HFF-Myc (cell line): ENCODE results near the gene MYEOV.

Source experiments
- DNase-seq: peaks from one replicate; pipeline ENCODE4 v3.0.0-alpha.2; 2011; ENCODE audit warnings: low read depth; ENCODE audit errors: extremely low read depth
- H3K4me3 ChIP-seq: replicated peaks from 2 replicates; pipeline ENCODE4 v1.5.1; 2011; ENCODE audit warnings: low read depth, mild to moderate bottlenecking, control low read depth, low read length
- TF ChIP-seq, protein P1 (sequence below): IDR thresholded peaks from 2 replicates; pipeline ENCODE4 v1.5.1; 2012; ENCODE audit warnings: mild to moderate bottlenecking, low read depth, low read length, control low read depth; ENCODE audit errors: missing control alignments

Gene MYEOV

DNA sequence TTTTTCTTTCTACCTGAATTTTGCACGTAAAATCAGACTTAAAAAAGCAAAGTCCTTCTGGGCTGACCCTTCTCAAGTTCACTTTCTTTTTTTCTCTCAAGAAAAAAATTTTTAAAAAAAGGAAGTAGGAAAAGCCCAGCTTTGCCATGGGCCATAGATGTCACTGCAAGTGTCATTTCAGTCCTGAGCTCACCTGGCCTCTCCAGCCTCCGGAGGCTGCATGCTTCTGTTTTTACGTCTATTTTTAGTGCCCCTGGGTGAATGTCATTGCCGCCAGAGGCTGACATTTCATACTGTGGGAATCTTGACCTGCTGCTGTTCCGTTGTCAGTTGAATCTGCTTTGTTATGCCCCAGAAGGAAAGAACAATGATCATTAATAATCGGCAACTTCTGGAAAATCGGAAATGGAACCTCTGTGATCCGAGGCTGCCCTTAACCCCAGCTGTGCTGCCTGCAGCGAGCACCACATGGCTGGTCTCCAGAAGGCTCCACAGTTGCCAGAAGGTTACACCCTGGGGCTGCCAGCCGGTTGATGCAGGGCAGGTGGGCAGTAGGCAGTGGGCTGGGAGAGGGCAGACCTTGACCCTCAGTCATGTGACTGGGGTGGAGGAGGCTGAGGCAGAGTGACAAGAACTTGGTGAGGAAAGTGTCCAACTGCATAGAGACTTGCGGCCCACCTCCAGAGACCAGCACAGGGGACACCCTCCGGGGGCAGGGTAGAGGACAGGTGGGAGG, 16.7 kb upstream of the MYEOV start:
- DNase-seq: no peak
- no peak overlapping the region for H3K4me3 ChIP-seq
- TF ChIP-seq, protein P1, sequence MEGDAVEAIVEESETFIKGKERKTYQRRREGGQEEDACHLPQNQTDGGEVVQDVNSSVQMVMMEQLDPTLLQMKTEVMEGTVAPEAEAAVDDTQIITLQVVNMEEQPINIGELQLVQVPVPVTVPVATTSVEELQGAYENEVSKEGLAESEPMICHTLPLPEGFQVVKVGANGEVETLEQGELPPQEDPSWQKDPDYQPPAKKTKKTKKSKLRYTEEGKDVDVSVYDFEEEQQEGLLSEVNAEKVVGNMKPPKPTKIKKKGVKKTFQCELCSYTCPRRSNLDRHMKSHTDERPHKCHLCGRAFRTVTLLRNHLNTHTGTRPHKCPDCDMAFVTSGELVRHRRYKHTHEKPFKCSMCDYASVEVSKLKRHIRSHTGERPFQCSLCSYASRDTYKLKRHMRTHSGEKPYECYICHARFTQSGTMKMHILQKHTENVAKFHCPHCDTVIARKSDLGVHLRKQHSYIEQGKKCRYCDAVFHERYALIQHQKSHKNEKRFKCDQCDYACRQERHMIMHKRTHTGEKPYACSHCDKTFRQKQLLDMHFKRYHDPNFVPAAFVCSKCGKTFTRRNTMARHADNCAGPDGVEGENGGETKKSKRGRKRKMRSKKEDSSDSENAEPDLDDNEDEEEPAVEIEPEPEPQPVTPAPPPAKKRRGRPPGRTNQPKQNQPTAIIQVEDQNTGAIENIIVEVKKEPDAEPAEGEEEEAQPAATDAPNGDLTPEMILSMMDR: no peak

DNA sequence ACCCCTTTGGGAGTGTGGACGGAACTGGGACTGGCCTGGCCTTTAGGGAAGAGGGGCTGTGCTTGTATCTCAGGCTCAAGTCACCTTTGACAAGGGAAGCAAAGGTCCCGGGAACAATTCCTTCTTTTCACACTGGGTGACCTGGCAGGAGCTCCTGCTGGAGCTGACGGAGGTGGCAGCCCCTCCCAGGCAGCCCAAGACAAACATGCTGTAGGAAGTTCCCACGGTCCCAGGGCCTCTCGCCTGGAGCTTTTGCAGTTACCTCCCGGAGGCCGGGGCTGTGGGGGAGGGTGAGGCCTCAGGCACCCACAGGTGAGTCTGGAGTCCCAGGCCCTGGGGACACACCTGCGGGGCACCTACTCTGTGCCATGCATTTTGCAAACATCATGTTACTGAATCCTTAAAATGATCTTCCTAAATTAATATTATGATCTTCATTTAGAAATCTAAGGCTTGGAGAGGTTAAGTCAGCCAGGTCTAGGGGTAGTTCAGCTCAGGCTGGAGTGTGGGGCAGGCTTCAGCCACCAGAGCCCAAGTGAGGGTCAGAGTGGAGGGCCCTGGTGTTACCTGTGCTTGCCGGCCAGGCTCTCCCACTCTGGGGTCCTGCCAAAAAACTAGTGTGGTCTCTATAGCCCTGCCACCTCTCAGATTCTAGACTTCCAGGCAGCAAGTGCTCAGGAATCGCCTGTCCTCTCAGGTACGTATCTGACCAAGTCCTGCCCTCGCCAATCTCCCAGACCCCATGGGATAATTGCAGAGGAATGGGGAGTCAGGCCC, 15.7 kb upstream of the MYEOV start:
- H3K4me3 ChIP-seq: no peak overlapping the region
- no peak for DNase-seq
- TF ChIP-seq, protein P1: no peak

DNA sequence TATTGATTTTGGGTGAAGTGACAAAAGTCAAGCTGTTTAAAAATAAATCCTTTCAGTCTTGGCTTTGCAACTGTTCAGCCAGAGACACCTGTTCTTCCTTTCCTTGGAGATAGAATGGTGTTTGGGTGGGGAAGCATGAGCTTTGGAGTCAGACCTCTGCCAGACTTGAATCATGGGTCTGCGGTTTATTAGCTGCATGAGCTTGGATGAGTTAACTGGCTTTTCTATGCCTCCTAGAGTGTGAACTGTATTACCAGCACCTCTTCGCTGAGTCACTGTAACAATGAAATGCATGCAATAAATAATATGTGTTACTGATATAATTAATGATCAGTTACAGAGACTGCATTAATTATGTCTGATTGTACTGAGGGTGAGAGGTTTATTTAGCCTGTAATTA, 13.5 kb upstream of the MYEOV start:
- TF ChIP-seq, protein P1: no peak
- H3K4me3 ChIP-seq: no peak overlapping the region
- no peak for DNase-seq

DNA sequence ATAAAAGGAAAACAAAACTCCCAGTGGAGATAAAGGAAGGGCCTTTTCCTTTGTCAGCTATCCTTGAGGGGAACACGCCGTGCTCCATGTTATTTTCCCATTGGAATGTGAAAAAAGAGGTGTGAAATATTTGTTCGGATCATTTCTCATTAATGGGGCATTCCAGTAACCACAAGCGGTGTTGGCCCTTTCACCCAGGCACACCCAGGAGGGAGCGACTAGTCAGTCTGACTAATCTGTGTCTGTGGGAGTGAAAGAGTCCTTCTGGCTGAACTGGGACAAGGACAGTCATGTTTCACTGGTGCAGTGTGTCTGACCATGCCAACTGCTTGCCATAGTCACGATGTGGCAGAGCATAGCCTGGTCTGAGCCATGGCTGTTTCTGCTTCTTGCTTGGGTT, 13.0 kb upstream of the MYEOV start:
- H3K4me3 ChIP-seq: no peak overlapping the region
- TF ChIP-seq, protein P1: no peak
- no peak for DNase-seq

GRCh38 chr11:69283446-69283845, 10.5 kb upstream of the MYEOV start:
- no peak for DNase-seq
- no peak overlapping the region for H3K4me3 ChIP-seq
- TF ChIP-seq, protein P1: no peak

GRCh38 chr11:69284081-69284511, 9.9 kb upstream of the MYEOV start:
- DNase-seq: no peak
- TF ChIP-seq, protein P1: no peak
- no peak overlapping the region for H3K4me3 ChIP-seq
